ENCODE measurements around the gene ZNF69. TPM values are rescaled to one million over a fixed set of nuclear protein-coding genes. Genes with fewer than 3 reads are reported as not detected.
"Not testable (repeated sequence)": the region's sequence is repeated elsewhere in the genome, so short reads cannot be mapped to it uniquely, and the experiment has no call there.

Gene ZNF69
- total RNA-seq, 2 experiments from 2014 or later: 3.4 to 4.0 TPM

GRCh38 chr19:11868188-11868587 lies 19.4 kb upstream of the ZNF69 start:
- no peaks in the 10 kb centered on the region for H3K4me1 Mint-ChIP-seq (ENCODE audit: low read depth)
- ChIA-PET CTCF (no interaction called here), POLR2A (no interaction called here)
- DNase-seq (no peak), ATAC-seq (no peak)
- no peaks in the 10 kb centered on the region for H3K27me3 Mint-ChIP-seq (ENCODE audit: low read depth)
- peaks cover 49% of the 10 kb centered on the region for H3K9me3 Mint-ChIP-seq (ENCODE audit: insufficient read depth)
- H3K36me3 Mint-ChIP-seq (ENCODE audit: low read depth): peaks cover 60% of the 10 kb centered on the region
- no peak overlapping the region for H3K27ac Mint-ChIP-seq
- no peak overlapping the region for H3K4me3 Mint-ChIP-seq

- Mint-ChIP-seq H3K9me3 (ENCODE audit: insufficient read depth) (peaks cover 22% of the 10 kb centered on the region), H3K36me3 (ENCODE audit: low read depth) (peaks cover 22% of the 10 kb centered on the region), H3K4me1 (ENCODE audit: low read depth) (no peaks in the 10 kb centered on the region), H3K27me3 (ENCODE audit: low read depth) (no peaks in the 10 kb centered on the region), H3K4me3 (no peak overlapping the region), H3K27ac (no peak overlapping the region)
- ChIA-PET CTCF (interaction anchor here (0.7 to 2.0 kb wide), 2 partner anchors 75 to 116 kb away, joined by 3 to 5 read pairs; partner anchors contain the start of gene ZNF491), POLR2A (no interaction called here)
- no peak for DNase-seq
- ATAC-seq: no peak
Measured at GRCh38 chr19:11872624-11873023, 15.0 kb upstream of the ZNF69 start.

- no peaks in the 10 kb centered on the region for H3K4me1 Mint-ChIP-seq (ENCODE audit: low read depth)
- ChIA-PET CTCF (interaction anchor here (2.0 kb wide), 1 partner anchor 76 kb away, joined by 5 read pairs; the partner anchor contains the start of gene ZNF491), POLR2A (interaction anchor here (1.0 kb wide), 1 partner anchor 60 kb away, joined by 3 read pairs; the partner anchor contains the start of gene ZNF440)
- peaks cover 11% of the 10 kb centered on the region for H3K36me3 Mint-ChIP-seq (ENCODE audit: low read depth)
- peaks cover 11% of the 10 kb centered on the region for H3K9me3 Mint-ChIP-seq (ENCODE audit: insufficient read depth)
- no peak overlapping the region for H3K27ac Mint-ChIP-seq
- H3K27me3 Mint-ChIP-seq (ENCODE audit: low read depth): no peaks in the 10 kb centered on the region
- no peak overlapping the region for H3K4me3 Mint-ChIP-seq
- ATAC-seq (no peak), DNase-seq (no peak)
Measured at GRCh38 chr19:11873762-11874161, 13.8 kb upstream of the ZNF69 start.

- H3K4me1 Mint-ChIP-seq (ENCODE audit: low read depth): not testable (repeated sequence)
- POLR2A ChIA-PET: interaction anchor here (0.6 kb wide), 1 partner anchor 64 kb away, joined by 3 read pairs; no protein-coding TSS in a partner anchor
Measured at GRCh38 chr19:11879687-11880266, 7.8 kb upstream of the ZNF69 start.

GRCh38 chr19:11880598-11880997 lies 7.0 kb upstream of the ZNF69 start:
- no peaks in the 10 kb centered on the region for H3K9me3 Mint-ChIP-seq (ENCODE audit: insufficient read depth)
- H3K4me1 Mint-ChIP-seq (ENCODE audit: low read depth): no peaks in the 10 kb centered on the region
- ATAC-seq (no peak), DNase-seq (no peak)
- ChIA-PET POLR2A (no interaction called here), CTCF (interaction anchor here (1.0 to 8.8 kb wide), 8 partner anchors 11 to 257 kb away, joined by 3 to 49 read pairs (median 6); partner anchors contain the start of genes ZNF491 and ZNF700)
- H3K4me3 Mint-ChIP-seq: no peak overlapping the region
- peaks cover 5% of the 10 kb centered on the region for H3K27me3 Mint-ChIP-seq (ENCODE audit: low read depth)
- no peak overlapping the region for H3K27ac Mint-ChIP-seq
- H3K36me3 Mint-ChIP-seq (ENCODE audit: low read depth): no peaks in the 10 kb centered on the region

More at GRCh38 chr19:11879687-11880266, 7.8 kb upstream of the ZNF69 start:
- H3K4me3 Mint-ChIP-seq; H3K9me3 Mint-ChIP-seq (ENCODE audit: insufficient read depth); H3K27me3 Mint-ChIP-seq (ENCODE audit: low read depth); H3K27ac Mint-ChIP-seq; H3K36me3 Mint-ChIP-seq (ENCODE audit: low read depth): not testable (repeated sequence)
- ATAC-seq: peak; percentile 42
- peak; percentile 56 for DNase-seq
- CTCF ChIA-PET: interaction anchor here (0.8 to 8.8 kb wide), 9 partner anchors 12 to 261 kb away, joined by 3 to 49 read pairs (median 5); partner anchors contain the start of genes ZNF20, ZNF491 and ZNF700

- no peaks in the 10 kb centered on the region for H3K9me3 Mint-ChIP-seq (ENCODE audit: insufficient read depth)
Measured at GRCh38 chr19:11881151-11881800, 6.3 kb upstream of the ZNF69 start.

GRCh38 chr19:11882606-11883005 lies 5.0 kb upstream of the ZNF69 start:
- Mint-ChIP-seq H3K4me3 (no peak overlapping the region), H3K36me3 (ENCODE audit: low read depth) (no peaks in the 10 kb centered on the region), H3K9me3 (ENCODE audit: insufficient read depth) (peaks cover 5% of the 10 kb centered on the region), H3K27ac (no peak overlapping the region), H3K27me3 (ENCODE audit: low read depth) (peaks cover 7% of the 10 kb centered on the region), H3K4me1 (ENCODE audit: low read depth) (peaks cover 6% of the 10 kb centered on the region)
- ChIA-PET CTCF (interaction anchor here (0.5 to 8.8 kb wide), 8 partner anchors 41 to 428 kb away, joined by 3 to 49 read pairs (median 11); partner anchors contain the start of genes ZNF20, ZNF491 and ZNF700), POLR2A (no interaction called here)
- ATAC-seq (no peak), DNase-seq (no peak)

More at GRCh38 chr19:11881151-11881800, 6.3 kb upstream of the ZNF69 start:
- peaks cover 6% of the 10 kb centered on the region for H3K27me3 Mint-ChIP-seq (ENCODE audit: low read depth)
- H3K4me1 Mint-ChIP-seq (ENCODE audit: low read depth): no peaks in the 10 kb centered on the region
- POLR2A ChIA-PET: no interaction called here
- DNase-seq (peak; percentile 77), ATAC-seq (peak; percentile 82)
- H3K4me3 Mint-ChIP-seq: no peak overlapping the region
- H3K27ac Mint-ChIP-seq: no peak overlapping the region
- H3K36me3 Mint-ChIP-seq (ENCODE audit: low read depth): no peaks in the 10 kb centered on the region
- CTCF ChIA-PET: interaction anchor here (1.0 to 8.8 kb wide), 6 partner anchors 42 to 256 kb away, joined by 3 to 49 read pairs (median 8); partner anchors contain the start of genes ZNF491 and ZNF700

GRCh38 chr19:11887234-11887610 lies 360 bp upstream of the ZNF69 start:
- Mint-ChIP-seq H3K27me3 (ENCODE audit: low read depth) (peaks cover 7% of the 10 kb centered on the region), H3K36me3 (ENCODE audit: low read depth) (peaks cover 7% of the 10 kb centered on the region), H3K4me1 (ENCODE audit: low read depth) (peaks cover 21% of the 10 kb centered on the region), H3K9me3 (ENCODE audit: insufficient read depth) (peaks cover 5% of the 10 kb centered on the region), H3K27ac (peak overlapping the region; percentile 74), H3K4me3 (peak overlapping the region; percentile 81)
- ATAC-seq (no peak), DNase-seq (no peak)
- CTCF ChIA-PET: interaction anchor here (0.7 to 8.8 kb wide), 2 partner anchors 36 to 90 kb away, joined by 3 to 49 read pairs; partner anchors contain the start of gene ZNF700
- POLR2A ChIA-PET: interaction anchor here (3.9 kb wide), 1 partner anchor 38 kb away, joined by 17 read pairs; the partner anchor contains the start of gene ZNF700

- H3K27ac Mint-ChIP-seq; H3K36me3 Mint-ChIP-seq (ENCODE audit: low read depth); CTCF ChIA-PET; H3K27me3 Mint-ChIP-seq (ENCODE audit: low read depth); POLR2A ChIA-PET; ATAC-seq; DNase-seq: not testable (repeated sequence)
- Mint-ChIP-seq H3K9me3 (ENCODE audit: insufficient read depth) (peaks cover 10% of the 10 kb centered on the region), H3K4me3 (peak overlapping the region; percentile 23), H3K4me1 (ENCODE audit: low read depth) (peaks cover 21% of the 10 kb centered on the region)
Measured at GRCh38 chr19:11889901-11890300, 2.3 kb downstream of the ZNF69 start.

DNA sequence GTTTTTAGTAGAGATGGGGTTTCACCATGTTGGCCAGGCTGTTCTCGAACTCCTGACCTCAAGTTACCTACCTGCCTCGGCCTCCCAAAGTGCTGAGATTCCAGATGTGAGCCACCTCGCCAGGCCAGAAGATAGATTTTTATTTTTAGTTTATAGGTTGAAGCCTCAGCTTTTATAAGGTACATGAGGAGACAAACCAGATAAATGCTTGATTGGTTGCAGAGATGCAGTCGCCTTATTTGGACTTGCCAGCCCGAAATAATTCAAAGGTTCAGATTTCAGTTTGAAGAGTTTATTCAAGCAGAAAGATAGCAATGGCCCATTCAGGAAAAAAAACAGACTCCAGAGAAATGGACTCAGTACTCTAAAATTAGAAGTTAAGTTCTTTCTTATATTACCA lies 3.1 kb downstream of the ZNF69 start:
- DNase-seq (no peak), ATAC-seq (no peak)
- Mint-ChIP-seq H3K36me3 (ENCODE audit: low read depth) (peaks cover 14% of the 10 kb centered on the region), H3K27ac (no peak overlapping the region), H3K27me3 (ENCODE audit: low read depth) (peaks cover 2% of the 10 kb centered on the region), H3K4me3 (no peak overlapping the region), H3K4me1 (ENCODE audit: low read depth) (peaks cover 21% of the 10 kb centered on the region), H3K9me3 (ENCODE audit: insufficient read depth) (peaks cover 10% of the 10 kb centered on the region)
- ChIA-PET POLR2A (no interaction called here), CTCF (no interaction called here)

DNA sequence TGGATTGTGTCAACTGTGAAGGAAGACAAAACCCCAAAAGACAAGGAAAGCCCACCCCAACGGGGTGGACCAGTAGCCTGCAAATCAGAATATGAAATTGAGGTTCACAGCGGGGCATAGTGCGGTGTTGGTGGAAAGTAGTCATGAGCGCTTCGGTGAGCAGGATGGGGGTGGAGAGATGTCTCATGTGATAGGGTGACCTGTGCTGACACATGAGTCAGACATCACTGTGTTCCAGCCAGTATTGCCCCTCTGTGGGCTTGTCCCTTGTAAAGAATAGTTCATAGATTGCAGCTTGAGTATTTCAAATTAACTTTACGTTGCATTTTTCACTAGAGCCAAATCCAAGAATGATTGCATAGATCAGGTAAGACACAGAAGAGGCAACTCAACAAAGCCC lies 7.3 kb downstream of the ZNF69 start:
- H3K27ac Mint-ChIP-seq: no peak overlapping the region
- H3K27me3 Mint-ChIP-seq (ENCODE audit: low read depth): no peaks in the 10 kb centered on the region
- peaks cover 18% of the 10 kb centered on the region for H3K9me3 Mint-ChIP-seq (ENCODE audit: insufficient read depth)
- no peak for ATAC-seq
- DNase-seq: no peak
- no peak overlapping the region for H3K4me3 Mint-ChIP-seq
- POLR2A ChIA-PET: no interaction called here
- no peaks in the 10 kb centered on the region for H3K4me1 Mint-ChIP-seq (ENCODE audit: low read depth)
- peaks cover 14% of the 10 kb centered on the region for H3K36me3 Mint-ChIP-seq (ENCODE audit: low read depth)
- CTCF ChIA-PET: no interaction called here

DNA sequence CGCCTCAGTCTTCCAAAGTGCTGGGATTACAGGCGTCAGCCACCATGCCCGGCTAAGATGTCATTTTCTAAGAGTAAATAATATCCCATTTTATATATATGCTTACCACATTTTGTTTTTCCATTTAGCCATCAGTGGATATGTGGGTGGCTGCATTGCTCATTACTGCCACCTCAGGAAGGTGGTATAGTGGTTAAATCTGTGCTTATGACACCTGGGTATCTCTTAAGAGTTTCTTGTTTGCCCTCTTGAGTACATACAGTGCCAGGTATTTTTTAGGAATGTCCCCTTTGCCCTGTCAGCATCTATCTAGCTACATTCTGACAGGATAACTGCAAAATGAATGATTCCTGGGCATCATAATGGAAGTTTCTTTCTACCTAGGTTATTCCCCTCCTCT lies 14.6 kb downstream of the ZNF69 start:
- ChIA-PET CTCF (no interaction called here), POLR2A (no interaction called here)
- Mint-ChIP-seq H3K9me3 (ENCODE audit: insufficient read depth) (peaks cover 51% of the 10 kb centered on the region), H3K27me3 (ENCODE audit: low read depth) (no peaks in the 10 kb centered on the region), H3K4me1 (ENCODE audit: low read depth) (no peaks in the 10 kb centered on the region), H3K36me3 (ENCODE audit: low read depth) (peaks cover 44% of the 10 kb centered on the region), H3K4me3 (no peak overlapping the region), H3K27ac (no peak overlapping the region)
- no peak for DNase-seq
- ATAC-seq: no peak

All from activated CD8-positive, alpha-beta T cell treated with anti-CD3 and anti-CD28 coated beads, Interleukin-2, amount 10 ng/mL, durations not matched to agents 7 days and 5 days (primary cell).